D721Med (cell line): Measurements from ENCODE around the gene SAV1.
"Not testable (repeated sequence)": the region's sequence is repeated elsewhere in the genome, so short reads cannot be mapped to it uniquely, and the experiment has no call there.

ENCODE experiments used
- DNase-seq: peaks from one replicate; pipeline ENCODE4 v3.0.0; 2011; ENCODE audit warnings: low spot score; ENCODE audit not compliant: insufficient read length
- FAIRE-seq: peaks from 2 replicates; lab custom pipeline; 2011; peaks lifted over from hg19 to GRCh38; lab: Jason Lieb, UNC
- CTCF ChIP-seq: IDR thresholded peaks from 2 replicates; pipeline ENCODE4 v1.5.1; 2012; ENCODE audit warnings: mild to moderate bottlenecking, control low read depth; ENCODE audit not compliant: insufficient read depth; ENCODE audit errors: missing control alignments

SAV1 gene

GRCh38 chr14:50647753-50648152 is 20.4 kb downstream of the SAV1 start:
- DNase-seq = no peak
- FAIRE-seq = no peak
- TF ChIP-seq CTCF = no peak

DNA sequence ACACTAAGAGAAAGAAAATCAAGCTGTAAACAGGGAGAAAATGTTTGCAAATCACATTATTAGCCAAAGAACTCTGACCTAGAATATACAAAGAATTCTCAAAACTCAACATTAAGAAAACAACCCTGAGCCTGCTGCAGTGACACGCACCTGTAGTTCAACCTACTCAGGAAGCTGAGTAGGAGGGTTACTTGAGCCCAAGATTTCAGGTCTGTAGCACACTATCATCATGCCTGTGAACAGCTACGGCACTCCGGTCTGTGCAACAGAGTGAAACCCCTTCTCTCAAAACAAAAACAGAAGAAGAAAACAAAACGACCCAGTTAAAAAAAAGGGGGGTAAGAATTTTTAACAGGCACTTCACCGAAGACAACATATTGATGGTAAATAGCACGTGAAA is 20.8 kb downstream of the SAV1 start:
- TF ChIP-seq CTCF = no peak
- DNase-seq = no peak
- no peak for FAIRE-seq

GRCh38 chr14:50635141-50635540 is 33.0 kb downstream of the SAV1 start:
- no peak for DNase-seq
- TF ChIP-seq CTCF = no peak
- FAIRE-seq = no peak

DNA sequence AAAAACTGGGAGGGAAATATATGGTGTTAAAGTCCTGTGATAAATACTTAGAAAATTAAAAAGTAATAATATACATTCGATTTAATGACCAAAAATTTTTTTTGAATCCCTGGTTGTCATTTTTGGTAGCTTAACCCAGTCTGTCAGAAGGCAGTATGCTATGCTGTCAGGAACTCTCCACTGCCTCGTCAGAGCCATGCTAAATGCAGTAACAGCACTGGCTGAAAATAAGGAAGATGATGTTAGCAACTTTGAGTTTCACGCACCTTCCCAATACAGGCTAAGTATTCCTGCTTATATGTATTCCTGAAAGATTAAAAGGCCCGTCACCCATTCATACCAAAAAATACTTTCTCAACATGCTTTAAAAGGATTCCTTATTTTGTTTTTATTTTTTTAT is 34.2 kb downstream of the SAV1 start:
- TF ChIP-seq CTCF = no peak
- DNase-seq = no peak
- no peak for FAIRE-seq

- DNase-seq (no peak), FAIRE-seq (no peak)
- no peak for TF ChIP-seq CTCF
These were observed 36.7 kb downstream of the SAV1 start for GRCh38 chr14:50631408-50631821.

GRCh38 chr14:50624947-50625346 is 43.2 kb downstream of the SAV1 start:
- not testable (repeated sequence) for DNase-seq, FAIRE-seq

- no peak for DNase-seq
- no peak for TF ChIP-seq CTCF
- no peak for FAIRE-seq
These were observed 43.7 kb downstream of the SAV1 start for GRCh38 chr14:50624447-50624846.

GRCh38 chr14:50622978-50623377 is 45.1 kb downstream of the SAV1 start:
- no peak for FAIRE-seq
- no peak for DNase-seq
- TF ChIP-seq CTCF = no peak
